ENCODE results near the gene CCR7.

DNA sequence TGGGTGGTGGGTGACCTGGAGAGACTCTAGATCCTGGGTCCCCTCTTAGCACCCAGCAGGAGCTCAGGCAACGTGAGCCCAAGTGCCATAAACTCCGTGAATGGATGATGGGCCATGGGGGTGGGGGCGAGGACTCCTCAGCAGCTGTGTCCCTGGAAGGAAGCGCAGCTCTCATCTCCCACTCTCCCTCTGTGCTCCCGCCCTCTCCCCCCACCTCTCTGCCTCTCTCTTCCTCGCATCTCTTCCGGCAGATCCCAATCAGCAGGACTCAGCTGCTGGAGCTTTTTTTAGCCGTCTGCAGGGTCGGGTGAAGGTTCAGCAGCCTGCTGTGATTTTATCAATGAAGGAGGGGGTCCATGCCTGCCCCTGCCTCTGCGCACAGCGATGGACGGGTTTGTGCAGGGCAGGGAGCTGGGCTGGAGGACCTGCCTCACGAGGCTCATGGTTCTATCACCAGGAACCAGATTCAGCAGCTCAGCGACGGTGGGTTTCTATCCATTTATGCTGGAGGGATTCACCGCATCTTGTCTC lies 8.3 kb downstream of the CCR7 start:
- no peak for TF ChIP-seq POLR2AphosphoS5 (IDR thresholded peaks at IDR 0.05; ENCODE audit: low read depth)
- TF ChIP-seq, protein P1, sequence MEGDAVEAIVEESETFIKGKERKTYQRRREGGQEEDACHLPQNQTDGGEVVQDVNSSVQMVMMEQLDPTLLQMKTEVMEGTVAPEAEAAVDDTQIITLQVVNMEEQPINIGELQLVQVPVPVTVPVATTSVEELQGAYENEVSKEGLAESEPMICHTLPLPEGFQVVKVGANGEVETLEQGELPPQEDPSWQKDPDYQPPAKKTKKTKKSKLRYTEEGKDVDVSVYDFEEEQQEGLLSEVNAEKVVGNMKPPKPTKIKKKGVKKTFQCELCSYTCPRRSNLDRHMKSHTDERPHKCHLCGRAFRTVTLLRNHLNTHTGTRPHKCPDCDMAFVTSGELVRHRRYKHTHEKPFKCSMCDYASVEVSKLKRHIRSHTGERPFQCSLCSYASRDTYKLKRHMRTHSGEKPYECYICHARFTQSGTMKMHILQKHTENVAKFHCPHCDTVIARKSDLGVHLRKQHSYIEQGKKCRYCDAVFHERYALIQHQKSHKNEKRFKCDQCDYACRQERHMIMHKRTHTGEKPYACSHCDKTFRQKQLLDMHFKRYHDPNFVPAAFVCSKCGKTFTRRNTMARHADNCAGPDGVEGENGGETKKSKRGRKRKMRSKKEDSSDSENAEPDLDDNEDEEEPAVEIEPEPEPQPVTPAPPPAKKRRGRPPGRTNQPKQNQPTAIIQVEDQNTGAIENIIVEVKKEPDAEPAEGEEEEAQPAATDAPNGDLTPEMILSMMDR (IDR thresholded peaks at IDR 0.05; ENCODE audit: insufficient read depth, low read length) = no peak

Data from HL-60 (cell line).